Measurements from ENCODE around the gene DIP2B. TPM values are rescaled to one million over a fixed set of nuclear protein-coding genes. Genes with fewer than 3 reads are reported as not detected.
"Not testable (repeated sequence)": the region's sequence is repeated elsewhere in the genome, so short reads cannot be mapped to it uniquely, and the experiment has no call there.

The DIP2B gene
- total RNA-seq, 1 donor from 2014 or later, result 21.1 TPM

- H3K4me3 ChIP-seq (ENCODE audit: low read depth, low read length), result no peak overlapping the region
- peaks cover 5% of the 10 kb centered on the region for H3K36me3 ChIP-seq (ENCODE audit: control insufficient read depth, insufficient read depth, low read length)
- no peak for TF ChIP-seq CTCF (IDR thresholded peaks at IDR 0.05; ENCODE audit: insufficient read depth, low read length, severe bottlenecking)
- no peak for FAIRE-seq
- no peaks in the 10 kb centered on the region for H3K27me3 ChIP-seq (ENCODE audit: control insufficient read depth, insufficient read depth, low read length)
- no peak for DNase-seq (ENCODE audit: low read depth)
Observed at GRCh38 chr12:50678650-50679365, 174.0 kb downstream of the DIP2B start.

GRCh38 chr12:50679612-50680011 lies 174.8 kb downstream of the DIP2B start:
- Histone ChIP-seq H3K4me3 (ENCODE audit: low read depth, low read length) (no peak overlapping the region), H3K36me3 (ENCODE audit: control insufficient read depth, insufficient read depth, low read length) (peaks cover 5% of the 10 kb centered on the region), H3K27me3 (ENCODE audit: control insufficient read depth, insufficient read depth, low read length) (no peaks in the 10 kb centered on the region)
- DNase-seq (ENCODE audit: low read depth) (no peak), FAIRE-seq (no peak)
- no peak for TF ChIP-seq CTCF (IDR thresholded peaks at IDR 0.05; ENCODE audit: insufficient read depth, low read length, severe bottlenecking)

GRCh38 chr12:50681064-50681463 lies 176.3 kb downstream of the DIP2B start:
- not testable (repeated sequence) for H3K36me3 ChIP-seq (ENCODE audit: control insufficient read depth, insufficient read depth, low read length); DNase-seq (ENCODE audit: low read depth); FAIRE-seq; H3K27me3 ChIP-seq (ENCODE audit: control insufficient read depth, insufficient read depth, low read length); H3K4me3 ChIP-seq (ENCODE audit: low read depth, low read length)

GRCh38 chr12:50685641-50686040 lies 180.9 kb downstream of the DIP2B start:
- DNase-seq (ENCODE audit: low read depth) (no peak), FAIRE-seq (no peak)
- TF ChIP-seq CTCF (IDR thresholded peaks at IDR 0.05; ENCODE audit: insufficient read depth, low read length, severe bottlenecking), result no peak
- H3K36me3 ChIP-seq (ENCODE audit: control insufficient read depth, insufficient read depth, low read length), result peaks cover 6% of the 10 kb centered on the region
- no peaks in the 10 kb centered on the region for H3K27me3 ChIP-seq (ENCODE audit: control insufficient read depth, insufficient read depth, low read length)
- H3K4me3 ChIP-seq (ENCODE audit: low read depth, low read length), result no peak overlapping the region

GRCh38 chr12:50686406-50686805 lies 181.6 kb downstream of the DIP2B start:
- Histone ChIP-seq H3K4me3 (ENCODE audit: low read depth, low read length) (no peak overlapping the region), H3K27me3 (ENCODE audit: control insufficient read depth, insufficient read depth, low read length) (no peaks in the 10 kb centered on the region), H3K36me3 (ENCODE audit: control insufficient read depth, insufficient read depth, low read length) (peaks cover 7% of the 10 kb centered on the region)
- no peak for DNase-seq (ENCODE audit: low read depth)
- no peak for FAIRE-seq
- no peak for TF ChIP-seq CTCF (IDR thresholded peaks at IDR 0.05; ENCODE audit: insufficient read depth, low read length, severe bottlenecking)

- FAIRE-seq (no peak), DNase-seq (ENCODE audit: low read depth) (no peak)
- H3K27me3 ChIP-seq (ENCODE audit: control insufficient read depth, insufficient read depth, low read length), result no peaks in the 10 kb centered on the region
- no peak for TF ChIP-seq CTCF (IDR thresholded peaks at IDR 0.05; ENCODE audit: insufficient read depth, low read length, severe bottlenecking)
- peaks cover 7% of the 10 kb centered on the region for H3K36me3 ChIP-seq (ENCODE audit: control insufficient read depth, insufficient read depth, low read length)
- no peak overlapping the region for H3K4me3 ChIP-seq (ENCODE audit: low read depth, low read length)
Observed at GRCh38 chr12:50686976-50687375, 182.2 kb downstream of the DIP2B start.
